Activated CD4-positive, alpha-beta T cell treated with anti-CD3 and anti-CD28 coated beads for 36 hours (primary cell): Measurements from ENCODE around the gene TCEAL2. TPM values are rescaled to one million over a fixed set of nuclear protein-coding genes. Genes with fewer than 3 reads are reported as not detected.
"Not testable (repeated sequence)": the region's sequence is repeated elsewhere in the genome, so short reads cannot be mapped to it uniquely, and the experiment has no call there.

Source experiments
- ATAC-seq: fragments of 200-7000 bp; cut with Tn5 transposase; one replicate; pipeline ENCODE4 v1.10.0; 2021; ENCODE audit warnings: mild to moderate bottlenecking, moderate library complexity
- CTCF ChIA-PET: fragments of 350-600 bp; sonication (Branson Sonifier 250); formaldehyde crosslinking; loops from one replicate; lab custom pipeline; 2021; ENCODE audit warnings: antibody characterized with exemption; lab: Charles Lee
- POLR2A ChIA-PET: fragments of 350-600 bp; sonication (Branson Sonifier 250); formaldehyde crosslinking; loops from one replicate; lab custom pipeline; 2021; ENCODE audit warnings: antibody characterized with exemption, inconsistent platforms; lab: Charles Lee
- DNase-seq: peaks from one replicate; pipeline ENCODE4 v3.0.0-alpha.2; 2020
- H3K27ac Mint-ChIP-seq: one replicate; pipeline ENCODE4 v1.8.0; 2021; ENCODE audit warnings: mixed read lengths
- H3K27me3 Mint-ChIP-seq: one replicate; pipeline ENCODE4 v1.8.0; 2021; ENCODE audit warnings: mixed read lengths
- H3K36me3 Mint-ChIP-seq: one replicate; pipeline ENCODE4 v1.8.0; 2021; ENCODE audit warnings: low read depth, mixed read lengths
- H3K4me1 Mint-ChIP-seq: one replicate; pipeline ENCODE4 v1.8.0; 2021; ENCODE audit warnings: mixed read lengths
- H3K4me3 Mint-ChIP-seq: one replicate; pipeline ENCODE4 v1.8.0; 2021; ENCODE audit warnings: mild to moderate bottlenecking, moderate library complexity, mixed read lengths
- H3K9me3 Mint-ChIP-seq: one replicate; pipeline ENCODE4 v1.8.0; 2021; ENCODE audit warnings: low read depth, mixed read lengths
- intact Hi-C, 2 experiments: fragments of 100-400 bp; cut with DNase I in 1 of 2; cut with micrococcal nuclease in 1 of 2; formaldehyde crosslinking; loops; one replicate each; pipeline versions ENCODE4 v1.14.2 to v1.15.1; 2022 to 2024; cut with DNase I, micrococcal nuclease
- total RNA-seq, 2 experiments: library from RNA; stranded (reverse); gene quantifications; one replicate each; pipeline ENCODE4 v1.2.3, GENCODE V29; 2021

Gene TCEAL2
- total RNA-seq, 2 experiments from 2014 or later, result 0.28 TPM; not detected in 1

DNA sequence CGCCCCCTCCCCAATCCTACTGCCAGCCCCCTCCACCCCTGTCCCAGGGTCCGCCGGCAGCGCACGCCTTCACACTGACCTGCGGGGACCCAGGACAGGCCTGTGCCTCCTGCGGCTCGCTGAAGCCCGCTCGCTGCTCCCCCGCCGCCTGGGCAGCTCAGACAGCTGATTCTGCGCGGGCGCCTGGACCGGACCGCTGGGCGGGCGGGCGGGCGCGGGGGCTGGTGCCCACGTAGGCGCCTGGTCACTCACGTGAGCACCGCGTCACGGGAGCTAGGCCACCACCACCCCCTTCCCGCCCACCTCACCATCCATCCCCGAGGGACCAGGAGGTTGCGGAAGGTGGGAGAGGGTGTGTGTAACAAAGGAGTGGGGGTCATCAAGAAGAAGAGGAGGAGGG lies 16.8 kb downstream of the TCEAL2 start, which contains the start of gene TCEAL6:
Gene TCEAL6, minus strand, starts transcription at position 208 of the 400 bp plus-strand sequence.
- H3K27ac Mint-ChIP-seq, CTCF ChIA-PET, POLR2A ChIA-PET: not testable (repeated sequence)

DNA sequence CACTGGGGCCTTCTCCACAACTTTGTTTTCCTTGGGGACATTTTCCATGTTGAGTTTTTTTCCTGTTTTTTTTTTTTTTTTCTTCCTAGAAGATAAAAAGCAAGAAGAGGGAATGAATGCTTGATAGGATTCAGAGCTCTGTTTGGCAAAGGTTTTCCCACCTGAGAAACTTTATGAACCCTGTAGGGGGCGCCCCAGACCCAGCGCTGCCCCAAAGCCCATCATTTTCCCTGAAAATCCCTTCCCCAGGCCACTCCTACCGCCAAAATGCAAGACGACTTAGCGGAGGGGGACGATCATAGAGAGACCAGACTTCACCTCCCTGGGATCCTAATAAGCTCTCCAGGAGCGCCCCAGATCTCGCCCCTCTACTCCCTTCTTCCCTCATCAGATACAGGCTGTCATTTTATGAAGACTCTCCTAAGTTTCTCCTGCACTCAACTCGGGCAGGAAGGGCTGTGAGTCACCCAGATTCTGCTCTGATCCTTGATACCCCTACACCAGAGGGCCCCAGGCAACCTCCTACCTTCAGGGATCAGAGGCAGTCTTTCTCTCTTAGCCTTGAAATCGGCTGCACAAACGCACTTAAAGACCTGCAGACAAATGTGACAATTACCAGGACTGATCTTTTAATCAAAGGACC lies 28.9 kb downstream of the TCEAL2 start:
- H3K27me3 Mint-ChIP-seq, result no peaks in the 10 kb centered on the region
- POLR2A ChIA-PET, result no interaction called here
- H3K9me3 Mint-ChIP-seq, result no peaks in the 10 kb centered on the region
- peaks cover 11% of the 10 kb centered on the region for H3K4me1 Mint-ChIP-seq
- DNase-seq (peak; percentile 35), ATAC-seq (no peak)
- intact Hi-C loops, result no loop called here
- H3K4me3 Mint-ChIP-seq, result peak overlapping the region; percentile 85
- CTCF ChIA-PET, result interaction anchor here (0.7 to 1.0 kb wide), 3 partner anchors 19 to 242 kb away, joined by 3 to 5 read pairs (median 3); no protein-coding TSS in a partner anchor
- H3K36me3 Mint-ChIP-seq, result no peaks in the 10 kb centered on the region
- peak overlapping the region; percentile 67 for H3K27ac Mint-ChIP-seq

More for the DNA sequence above, 16.8 kb downstream of the TCEAL2 start, which contains the start of gene TCEAL6:
- H3K27me3 Mint-ChIP-seq, result peaks cover 20% of the 10 kb centered on the region
- H3K4me3 Mint-ChIP-seq, H3K9me3 Mint-ChIP-seq, intact Hi-C loops, H3K36me3 Mint-ChIP-seq, ATAC-seq, H3K4me1 Mint-ChIP-seq, DNase-seq: not testable (repeated sequence)

DNA sequence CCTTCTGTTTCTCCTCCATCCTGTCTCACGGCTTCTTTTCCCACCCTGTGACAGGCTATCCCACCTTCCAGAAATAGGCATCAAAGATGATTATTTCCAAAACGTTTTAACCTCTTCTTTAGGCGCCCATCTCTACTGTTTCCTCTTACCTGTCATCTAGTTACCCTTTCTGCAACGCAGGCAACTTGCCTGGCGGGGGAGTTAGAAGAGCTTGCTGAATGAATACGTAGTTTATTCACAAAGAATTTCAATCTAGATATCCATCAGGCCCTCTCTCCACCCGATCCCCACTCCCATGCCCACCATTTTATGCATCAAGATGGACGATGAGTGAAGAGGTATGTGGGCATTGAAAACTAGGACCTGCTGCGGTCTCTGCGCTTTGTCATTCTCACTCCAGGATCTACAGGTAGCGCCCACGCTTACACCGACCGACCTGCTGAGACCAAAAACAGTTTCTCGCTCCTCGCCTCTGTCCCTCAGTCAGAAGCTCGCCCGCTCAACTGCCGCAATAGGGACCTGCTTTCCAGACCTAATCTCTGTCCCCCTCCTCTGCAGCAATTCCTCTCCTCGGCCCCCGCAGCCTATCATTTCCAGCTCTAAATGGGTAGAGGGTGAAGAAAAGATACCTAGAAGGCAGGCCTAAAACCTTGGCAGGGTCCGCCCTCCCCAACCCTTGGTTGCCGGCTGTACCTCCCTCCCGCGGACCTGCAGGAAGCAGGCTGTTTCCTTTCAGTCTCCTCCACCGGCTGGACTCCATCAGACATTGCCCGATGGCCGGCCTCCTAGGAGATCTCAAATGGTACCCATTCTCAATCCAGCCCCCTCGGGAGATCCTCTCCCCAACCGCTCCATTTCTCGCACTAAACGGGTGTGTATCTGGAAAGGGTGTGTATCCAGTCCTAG lies 29.7 kb downstream of the TCEAL2 start:
- intact Hi-C loops, result loop anchor here (5.0 kb wide), 2 partner anchors 223 to 738 kb away; partner anchors contain the start of gene ZMAT1 (in 1 of the 2)
- ATAC-seq (peak; percentile 48), DNase-seq (peak; percentile 49)
- Mint-ChIP-seq H3K4me3 (peak overlapping the region; percentile 85), H3K4me1 (peaks cover 11% of the 10 kb centered on the region), H3K27me3 (peaks cover 4% of the 10 kb centered on the region), H3K9me3 (no peaks in the 10 kb centered on the region), H3K36me3 (no peaks in the 10 kb centered on the region), H3K27ac (peak overlapping the region; percentile 90)
- ChIA-PET POLR2A (no interaction called here), CTCF (interaction anchor here (0.7 to 1.1 kb wide), 3 partner anchors 20 to 30 kb away, joined by 3 read pairs; no protein-coding TSS in a partner anchor)

DNA sequence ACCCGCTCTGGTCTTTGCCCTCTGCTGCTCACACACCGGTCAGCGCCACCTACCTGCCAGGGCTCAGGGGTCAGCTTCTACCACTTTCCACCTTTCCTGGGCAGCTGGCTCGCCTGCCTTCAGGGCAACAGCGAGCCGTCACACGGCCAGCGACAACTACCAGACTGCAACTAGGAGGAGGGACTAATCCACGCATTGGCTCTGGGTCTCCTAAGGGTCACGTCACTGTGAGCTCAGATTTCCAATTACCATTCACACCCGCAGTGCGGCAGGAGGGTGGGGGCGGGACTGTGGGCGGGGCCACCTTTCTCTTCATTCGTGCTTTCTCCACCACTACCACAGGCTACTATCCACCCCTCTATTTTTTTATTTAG lies 30.3 kb downstream of the TCEAL2 start, which contains the start of gene BEX5:
Gene BEX5, minus strand, starts transcription at position 172 of the 374 bp plus-strand sequence. CDS start 1,712 bp downstream, outside the sequence.
- Mint-ChIP-seq H3K4me3 (peak within 1 kb of the TSS; percentile 85), H3K36me3 (no peaks in the 10 kb centered on the region), H3K27ac (peak within 1 kb of the TSS; percentile 90), H3K9me3 (no peaks in the 10 kb centered on the region), H3K27me3 (peaks cover 5% of the 10 kb centered on the region), H3K4me1 (peaks cover 11% of the 10 kb centered on the region)
- CTCF ChIA-PET, result interaction anchor here (1.1 kb wide), 1 partner anchor 26 kb away, joined by 3 read pairs; no protein-coding TSS in a partner anchor
- DNase-seq (peak; percentile 75), ATAC-seq (peak; percentile 97)
- intact Hi-C loops, result loop anchor here (5.0 kb wide), 2 partner anchors 223 to 738 kb away; partner anchors contain the start of gene ZMAT1 (in 1 of the 2)
- POLR2A ChIA-PET, result interaction anchor here (0.6 kb wide), 1 partner anchor 762 kb away, joined by 6 read pairs; no protein-coding TSS in a partner anchor

Other genes with a start within 250 kb of the TCEAL2 start
- 1 to 10 TPM; 4.4 to 5.4 TPM for gene ZMAT1, start 193.7 kb upstream of the TCEAL2 start, total RNA-seq
- not detected for gene TCEAL6, start 16.8 kb downstream of the TCEAL2 start, total RNA-seq
- gene BEX5, start 30.3 kb downstream of the TCEAL2 start, total RNA-seq, result 1 to 10 TPM; 2.1 to 2.3 TPM
- gene TCP11X1, start 89.6 kb downstream of the TCEAL2 start, total RNA-seq, result not detected
- gene NXF2, start 121.5 kb downstream of the TCEAL2 start, total RNA-seq, result not detected